GM12875 (cell line): Measurements from ENCODE around the gene SHISA6.

Experiments
- H3K4me3 ChIP-seq: one replicate; pipeline ENCODE4 v1.5.1; 2011; ENCODE audit warnings: low read depth, low read length, control low read depth
- CTCF ChIP-seq: IDR thresholded peaks from 2 replicates; pipeline ENCODE4 v1.5.1; 2011; ENCODE audit warnings: low read depth, mild to moderate bottlenecking, control low read depth, inconsistent platforms, low read length, moderate library complexity, borderline replicate concordance; ENCODE audit not compliant: insufficient read depth

Gene SHISA6

GRCh38 chr17:11326492-11326891 is 85.5 kb downstream of the SHISA6 start:
- H3K4me3 ChIP-seq, result no peak overlapping the region
- TF ChIP-seq CTCF, result no peak

- no peak for TF ChIP-seq CTCF
- H3K4me3 ChIP-seq, result no peak overlapping the region
Measured at GRCh38 chr17:11328770-11329169, 87.8 kb downstream of the SHISA6 start.

- no peak overlapping the region for H3K4me3 ChIP-seq
- TF ChIP-seq CTCF, result no peak
Measured at GRCh38 chr17:11330006-11330405, 89.0 kb downstream of the SHISA6 start.

DNA sequence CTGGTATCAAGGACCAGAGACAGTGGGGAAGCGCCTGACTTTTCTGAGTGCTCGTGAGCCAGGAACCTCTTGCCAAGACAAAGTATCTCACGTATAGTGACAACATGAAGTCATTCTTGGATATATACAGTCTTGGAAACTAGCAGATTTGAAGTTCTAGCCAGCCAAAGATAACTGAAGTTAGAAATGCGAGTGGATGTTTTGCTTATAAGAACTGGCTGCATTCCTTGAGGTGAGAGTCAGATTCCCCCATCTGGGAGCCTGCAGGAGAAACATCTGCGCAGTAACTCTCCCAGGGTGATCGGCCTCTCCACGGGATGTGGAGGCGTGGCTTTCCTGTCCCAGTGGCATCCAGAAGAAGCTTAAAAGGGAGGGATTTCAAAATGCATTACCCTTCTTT is 89.8 kb downstream of the SHISA6 start:
- no peak overlapping the region for H3K4me3 ChIP-seq
- no peak for TF ChIP-seq CTCF

- H3K4me3 ChIP-seq, result no peak overlapping the region
- TF ChIP-seq CTCF, result no peak
Measured at GRCh38 chr17:11331547-11332513, 90.8 kb downstream of the SHISA6 start.

DNA sequence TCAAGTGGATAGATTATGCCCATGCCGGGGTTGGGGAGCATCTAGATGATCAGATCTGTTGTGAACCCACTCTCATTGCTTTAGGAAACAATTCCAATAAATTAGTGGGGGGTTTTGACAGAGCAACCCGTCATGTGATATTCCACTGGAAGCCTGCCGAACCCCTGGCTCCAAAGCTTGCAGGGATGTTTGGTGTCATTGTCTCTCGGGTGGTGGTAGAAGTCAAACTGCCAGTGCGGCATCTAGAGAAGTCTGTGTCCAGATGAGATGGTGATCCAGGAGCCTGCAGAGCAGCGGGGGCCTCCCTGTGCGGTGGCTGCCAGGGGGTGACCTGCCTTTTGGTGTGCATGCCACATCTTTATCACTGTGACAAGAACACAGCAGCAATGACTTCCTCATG is 91.7 kb downstream of the SHISA6 start:
- H3K4me3 ChIP-seq, result no peak overlapping the region
- no peak for TF ChIP-seq CTCF

GRCh38 chr17:11334493-11334892 is 93.5 kb downstream of the SHISA6 start:
- TF ChIP-seq CTCF, result no peak
- H3K4me3 ChIP-seq, result no peak overlapping the region
